Activated CD4-positive, CD25-positive, alpha-beta regulatory T cell treated with anti-CD3 and anti-CD28 coated beads, Interleukin-2, amount 50 U/mL, for 72 hours (primary cell): ENCODE data around the gene CYTH4.
A peak's percentile ranks its signal among the peaks of the same experiment; 100 is the strongest.
"Not testable (repeated sequence)": the region's sequence is repeated elsewhere in the genome, so short reads cannot be mapped to it uniquely, and the experiment has no call there.

Experiments
- DNase-seq: peaks from one replicate; pipeline ENCODE4 v3.0.0; 2021

Gene CYTH4

DNA sequence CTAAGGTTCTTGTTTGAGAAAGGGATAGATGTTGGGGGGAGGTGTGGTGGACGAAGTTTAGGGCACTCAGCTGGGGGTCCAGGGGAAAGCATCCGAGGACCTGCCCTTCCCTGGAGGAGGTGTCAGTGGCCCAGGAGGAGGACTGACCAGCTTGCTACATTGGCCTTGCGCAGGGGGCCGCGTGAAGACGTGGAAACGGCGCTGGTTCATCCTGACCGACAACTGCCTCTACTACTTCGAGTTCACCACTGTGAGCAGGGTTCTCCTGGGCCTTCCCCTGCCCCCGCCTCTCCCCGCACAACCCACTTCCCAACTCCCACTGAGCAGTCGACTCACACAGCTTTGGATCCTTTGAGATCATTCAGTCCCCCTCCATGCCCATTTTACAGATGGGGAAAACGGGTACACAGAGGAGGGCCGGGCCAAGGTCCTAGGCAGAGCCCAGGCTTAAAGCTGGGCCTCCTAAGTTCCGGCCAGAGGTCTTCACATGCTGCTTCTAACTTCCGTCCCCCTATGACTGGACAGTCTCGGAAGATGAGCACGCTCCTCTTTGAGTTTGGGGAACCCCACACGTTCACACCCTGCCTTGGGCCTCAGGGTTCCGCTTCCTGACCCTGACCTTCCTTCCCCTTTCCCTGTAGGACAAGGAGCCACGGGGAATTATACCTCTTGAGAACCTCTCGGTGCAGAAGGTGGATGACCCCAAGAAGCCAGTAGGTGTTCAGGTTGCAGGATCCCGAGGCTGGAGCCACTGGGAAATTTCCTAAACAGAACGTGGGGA, 28.7 kb downstream of the CYTH4 start:
- no peak for DNase-seq

GRCh38 chr22:37311761-37312312, 29.5 kb downstream of the CYTH4 start:
- DNase-seq: no peak

DNA sequence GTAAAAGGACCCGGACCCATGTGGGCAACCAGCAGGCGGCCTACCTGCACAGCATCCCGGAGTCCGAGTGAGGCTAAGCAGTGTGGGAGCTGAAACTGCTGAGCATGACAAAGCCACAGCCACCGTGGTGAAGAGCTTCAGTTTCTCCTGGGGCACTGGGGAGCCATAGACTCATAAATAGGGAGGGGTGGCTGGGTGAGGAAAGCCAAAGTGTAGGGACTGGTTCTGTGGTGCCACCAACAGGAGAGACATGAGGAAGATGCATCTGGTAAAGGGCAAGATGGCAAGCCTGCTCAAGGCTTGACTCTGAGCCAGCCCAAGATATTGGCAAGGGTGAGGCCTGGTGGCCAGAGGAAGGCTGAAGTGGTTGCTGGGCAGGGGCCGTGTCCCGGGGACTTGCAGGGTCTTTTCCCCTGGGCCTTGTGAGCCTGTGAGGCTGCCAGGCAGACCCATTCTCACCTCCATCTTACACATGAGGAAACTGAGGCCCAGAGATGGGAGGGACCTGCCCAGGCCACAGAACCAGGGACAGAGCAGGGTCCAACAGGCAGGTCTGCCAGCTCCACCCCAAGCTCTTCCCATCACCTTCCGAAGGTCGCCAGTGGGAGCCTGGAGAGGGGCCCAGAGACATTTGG, 30.4 kb downstream of the CYTH4 start:
- DNase-seq: no peak

GRCh38 chr22:37313376-37314314, 31.3 kb downstream of the CYTH4 start:
- no peak for DNase-seq

GRCh38 chr22:37314315-37315074, 32.2 kb downstream of the CYTH4 start:
- peak; percentile 47 for DNase-seq

DNA sequence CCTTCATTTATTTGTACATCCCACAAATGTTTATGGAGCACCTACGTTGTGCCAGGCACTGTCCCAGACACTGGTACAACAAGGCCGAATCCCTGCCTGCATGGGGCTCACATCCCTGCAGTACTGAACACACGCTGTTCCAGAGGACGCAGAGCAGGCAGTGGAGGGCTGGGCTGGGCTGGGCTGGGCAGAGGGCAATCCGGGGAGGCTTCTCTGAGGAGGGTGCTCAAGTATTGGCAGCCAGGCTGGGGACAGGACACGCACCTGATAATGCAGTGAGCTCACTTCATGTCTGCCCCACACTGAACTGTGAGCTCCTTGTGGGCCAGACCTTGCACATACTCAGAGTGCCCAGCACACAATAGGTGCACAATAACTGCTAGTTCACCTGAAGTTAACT, 34.1 kb downstream of the CYTH4 start:
- DNase-seq: no peak

- DNase-seq: peak; percentile 70
These were observed 34.6 kb downstream of the CYTH4 start for GRCh38 chr22:37316875-37317371.

DNA sequence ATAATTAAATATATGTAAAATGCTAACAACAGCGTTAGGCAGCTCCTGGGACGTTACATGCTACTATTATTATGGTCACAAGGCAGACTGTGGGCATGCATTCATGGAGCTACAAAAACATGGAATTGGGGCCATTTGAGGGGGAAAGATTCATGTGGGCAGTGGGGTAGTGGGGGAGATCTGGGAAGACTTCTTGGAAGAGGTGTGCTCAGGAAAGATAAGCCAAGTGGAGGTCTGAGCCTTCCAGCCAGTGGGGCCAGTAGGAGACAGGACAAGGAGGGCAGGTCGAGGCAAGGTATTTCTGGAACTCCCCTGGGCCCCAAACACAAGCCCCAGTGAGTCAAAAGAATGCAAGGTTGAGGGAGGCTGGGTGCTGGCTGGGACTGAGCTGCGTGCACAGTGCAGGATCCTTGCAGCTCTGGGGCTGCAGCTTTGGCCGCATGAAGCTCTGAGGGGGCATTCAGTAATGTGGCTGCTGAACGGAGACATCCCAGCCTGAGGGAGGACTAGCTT, 35.4 kb downstream of the CYTH4 start:
- no peak for DNase-seq

- no peak for DNase-seq
These were observed 36.2 kb downstream of the CYTH4 start for GRCh38 chr22:37318364-37319109.

DNA sequence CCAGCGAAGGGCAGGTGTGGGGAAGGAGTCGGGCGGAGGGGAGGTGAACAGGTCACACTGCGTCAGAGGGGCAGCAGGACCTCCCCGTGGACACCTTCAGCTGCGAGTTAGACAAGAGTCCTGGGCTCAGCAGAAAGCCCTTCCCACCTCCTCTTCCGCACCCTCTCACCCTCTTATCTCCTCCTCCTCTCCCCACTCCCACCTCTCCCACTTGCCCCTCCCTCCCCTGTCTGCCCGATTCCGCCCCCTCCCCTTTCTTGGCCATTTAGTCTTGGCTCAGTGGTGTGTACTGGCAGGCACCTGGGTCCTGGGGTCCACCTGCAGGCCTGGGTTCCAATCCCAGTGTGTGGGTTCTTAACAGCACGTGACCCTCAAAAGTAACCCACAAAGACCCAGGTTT, 37.2 kb downstream of the CYTH4 start:
- no peak for DNase-seq

GRCh38 chr22:37320726-37321677, 38.7 kb downstream of the CYTH4 start:
- no peak for DNase-seq

- no peak for DNase-seq
These were observed 42.2 kb downstream of the CYTH4 start for GRCh38 chr22:37324340-37325038.

DNA sequence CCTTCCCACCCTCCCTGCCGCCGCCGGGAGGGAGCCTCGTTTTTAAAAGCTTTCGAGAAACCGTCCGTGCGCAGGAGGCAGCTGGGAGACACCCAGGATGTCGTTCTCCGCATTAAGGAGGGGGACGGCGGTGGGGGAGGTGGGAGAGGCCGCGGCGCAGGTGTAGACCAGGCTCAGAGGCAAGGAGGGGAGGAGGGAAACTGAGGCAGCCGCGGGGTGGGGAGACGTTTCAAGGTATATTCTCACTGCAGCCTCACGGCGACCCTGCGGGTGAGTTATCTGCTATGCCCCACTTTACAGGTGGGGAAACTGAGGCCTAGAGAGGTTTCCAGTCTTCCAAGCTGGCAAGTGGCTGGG, 42.7 kb downstream of the CYTH4 start:
- no peak for DNase-seq

DNA sequence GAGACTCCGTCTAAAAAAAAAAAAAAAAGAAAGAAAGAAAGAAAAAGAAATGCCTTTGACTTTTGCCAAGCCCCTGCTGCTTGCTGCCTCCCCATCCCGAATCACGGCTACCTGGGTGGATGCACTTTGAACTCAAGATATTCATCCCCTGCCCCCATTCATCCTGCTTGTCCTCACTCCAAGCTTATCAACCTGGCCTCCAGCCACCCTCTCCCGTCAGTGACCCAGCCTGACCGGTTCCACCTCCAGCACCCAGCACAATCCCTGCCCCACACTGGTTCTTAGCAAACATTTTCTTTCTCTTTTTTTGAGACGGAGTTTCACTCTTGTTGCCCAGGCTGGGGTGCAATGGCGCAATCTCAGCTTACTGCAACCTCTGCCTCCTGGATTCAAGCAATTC, 44.4 kb downstream of the CYTH4 start:
- no peak for DNase-seq

DNA sequence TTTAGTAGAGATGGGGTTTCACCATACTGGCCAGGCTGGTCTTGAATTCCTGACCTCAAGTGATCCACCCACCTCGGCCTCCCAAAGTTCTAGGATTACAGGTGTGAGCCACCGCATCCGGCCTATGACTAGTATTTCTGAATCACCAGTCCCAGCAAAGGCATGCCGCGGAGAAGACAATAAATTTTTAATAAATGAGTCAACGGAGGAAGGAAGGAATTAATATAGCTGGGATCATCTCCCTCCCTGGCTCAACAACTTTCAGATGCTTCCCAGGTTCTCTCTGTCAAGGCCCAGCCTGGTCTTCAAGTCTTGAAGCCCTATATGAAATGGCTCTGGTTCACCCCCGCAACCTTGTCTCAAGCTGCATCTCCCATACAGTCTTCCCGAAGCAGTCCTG, 45.7 kb downstream of the CYTH4 start:
- no peak for DNase-seq

- DNase-seq: not testable (repeated sequence)
These were observed 46.4 kb downstream of the CYTH4 start for GRCh38 chr22:37328538-37329237.

GRCh38 chr22:37329238-37330140, 47.2 kb downstream of the CYTH4 start:
- no peak for DNase-seq
